Suprapubic skin (tissue), 4 donors: ENCODE results near the gene HOXA9. TPM values are rescaled to one million over a fixed set of nuclear protein-coding genes. Genes with fewer than 3 reads are reported as not detected.

ENCODE experiments used
- DNase-seq, 2 donors: peaks; one replicate each; pipeline ENCODE4 v3.0.0-alpha.2; 2019; ENCODE audit warnings: low spot score in 2 of 2
- H3K27ac ChIP-seq: fragments of 200-600 bp; sonication (generic); one replicate; pipeline ENCODE4 v1.5.1; 2019
- H3K27me3 ChIP-seq: fragments of 200-600 bp; sonication (generic); one replicate; pipeline ENCODE4 v1.5.1; 2019
- H3K36me3 ChIP-seq: fragments of 200-600 bp; sonication (generic); one replicate; pipeline ENCODE4 v1.5.1; 2019
- H3K4me1 ChIP-seq: fragments of 200-600 bp; sonication (generic); one replicate; pipeline ENCODE4 v1.5.1; 2019
- H3K4me3 ChIP-seq: fragments of 200-600 bp; sonication (generic); one replicate; pipeline ENCODE4 v1.5.1; 2019; ENCODE audit warnings: mild to moderate bottlenecking
- H3K9me3 ChIP-seq: fragments of 200-600 bp; sonication (generic); one replicate; pipeline ENCODE4 v1.5.1; 2019
- CTCF ChIP-seq, 2 donors: fragments of 200-600 bp in 1 of 2; fragments of 450-650 bp in 1 of 2; sonication (generic) in 1 of 2; IDR thresholded peaks; one replicate each; pipeline ENCODE4 v1.5.1; 2016 to 2019; ENCODE audit warnings: antibody characterized with exemption in 2 of 2, mild to moderate bottlenecking in 1 of 2, moderate library complexity in 1 of 2
- EP300 ChIP-seq: sonication (generic); formaldehyde crosslinking; IDR thresholded peaks from one replicate; pipeline ENCODE4 v1.6.1; 2017; ENCODE audit warnings: antibody characterized with exemption
- POLR2A ChIP-seq, 2 donors: fragments of 450-650 bp; IDR thresholded peaks; one replicate each; pipeline ENCODE4 v1.6.1; 2017; ENCODE audit warnings: antibody characterized with exemption in 2 of 2, mild to moderate bottlenecking in 2 of 2, moderate library complexity in 2 of 2
- POLR2AphosphoS5 ChIP-seq, 3 donors: sonication (generic); formaldehyde crosslinking; IDR thresholded peaks; one replicate each; pipeline ENCODE4 v1.6.1; 2017; ENCODE audit warnings: antibody characterized with exemption in 3 of 3
- WGBS: methylation state at CpG from one replicate; pipeline ENCODE4 v1.1.5; 2018; 5-methylcytosine and 5-hydroxymethylcytosine counted together
- total RNA-seq, 4 donors: library from RNA; depleted of rRNA; stranded (reverse); fragments of >200 nt; gene quantifications; one replicate each; pipeline ENCODE4 v1.1.0, GENCODE V29; 2016

Gene HOXA9
- total RNA-seq, 4 donors from 2014 or later = 26.7 to 64.8 (median 48.7) TPM

- peak; percentile 69 to 82 for DNase-seq
- Histone ChIP-seq H3K9me3 (no peaks in the 10 kb centered on the region), H3K27ac (peak overlapping the region; percentile 68), H3K4me1 (peaks cover 65% of the 10 kb centered on the region), H3K4me3 (peak overlapping the region; percentile 32), H3K36me3 (no peaks in the 10 kb centered on the region), H3K27me3 (peaks cover 13% of the 10 kb centered on the region)
- no peak for TF ChIP-seq POLR2AphosphoS5 (IDR thresholded peaks at IDR 0.05)
- TF ChIP-seq EP300 = no peak
- no peak for TF ChIP-seq POLR2A (IDR thresholded peaks at IDR 0.05)
- no peak for TF ChIP-seq CTCF (IDR thresholded peaks at IDR 0.05)
- 69% methylated on average over 30 of the region's 40 CpGs for whole genome bisulfite sequencing
Measured at GRCh38 chr7:27175626-27176523, 10.5 kb upstream of the HOXA9 start.

- 62% methylated on average over 12 of the region's 12 CpGs for WGBS
- Histone ChIP-seq H3K4me1 (peaks cover 64% of the 10 kb centered on the region), H3K27ac (peak overlapping the region; percentile 94), H3K27me3 (peaks cover 5% of the 10 kb centered on the region), H3K9me3 (no peaks in the 10 kb centered on the region), H3K4me3 (peak overlapping the region; percentile 84), H3K36me3 (no peaks in the 10 kb centered on the region)
- TF ChIP-seq POLR2A (IDR thresholded peaks at IDR 0.05) = no peak
- no peak for TF ChIP-seq CTCF (IDR thresholded peaks at IDR 0.05)
- no peak for TF ChIP-seq EP300
- no peak for TF ChIP-seq POLR2AphosphoS5 (IDR thresholded peaks at IDR 0.05)
- DNase-seq = peak; percentile 74 to 79
Measured at GRCh38 chr7:27174874-27175625, 9.7 kb upstream of the HOXA9 start.

- H3K4me1 ChIP-seq = peaks cover 64% of the 10 kb centered on the region
- DNase-seq = peak; percentile 81 to 85
- TF ChIP-seq POLR2A (IDR thresholded peaks at IDR 0.05) = peak in 1 of 2 donors; percentile 39
- no peak for TF ChIP-seq EP300
- H3K36me3 ChIP-seq = no peaks in the 10 kb centered on the region
- 37% methylated on average over 13 of the region's 82 CpGs for WGBS
- H3K9me3 ChIP-seq = no peaks in the 10 kb centered on the region
- H3K4me3 ChIP-seq = peak within 1 kb of the TSS; percentile 84
- H3K27me3 ChIP-seq = peaks cover 8% of the 10 kb centered on the region
- peak within 1 kb of the TSS; percentile 94 for H3K27ac ChIP-seq
Measured at GRCh38 chr7:27173956-27174873, 8.9 kb upstream of the HOXA9 start, which contains the start of gene HOXA10. HOXA10 (minus strand) TSS chr7:27174320; CDS start chr7:27174306, 14 bp downstream.

- no peaks in the 10 kb centered on the region for H3K36me3 ChIP-seq
- peaks cover 11% of the 10 kb centered on the region for H3K27me3 ChIP-seq
- peaks cover 71% of the 10 kb centered on the region for H3K4me1 ChIP-seq
- H3K4me3 ChIP-seq = peak overlapping the region; percentile 84
- no peaks in the 10 kb centered on the region for H3K9me3 ChIP-seq
- peak overlapping the region; percentile 94 for H3K27ac ChIP-seq
- WGBS = no CpG with 5 or more reads among the region's 59 CpGs
- TF ChIP-seq POLR2A (IDR thresholded peaks at IDR 0.05) (no peak), CTCF (IDR thresholded peaks at IDR 0.05) (no peak)
- peak; percentile 72 to 73 for DNase-seq
Measured at GRCh38 chr7:27173511-27173955, 8.2 kb upstream of the HOXA9 start.
